SH-SY5Y (cell line): ENCODE results near the gene COQ8A.

Experiments
- GATA2 ChIP-seq: IDR thresholded peaks from 2 replicates; pipeline ENCODE4 v1.6.1; 2011; ENCODE audit warnings: mild to moderate bottlenecking, low read depth, low read length
- GATA3 ChIP-seq: IDR thresholded peaks from 2 replicates; pipeline ENCODE4 v1.6.1; 2011; ENCODE audit warnings: low read depth, mild to moderate bottlenecking, low read length, moderate library complexity

GRCh38 chr1:226952118-226952441, 12.0 kb downstream of the COQ8A start:
- no peak for TF ChIP-seq GATA3
- TF ChIP-seq GATA2, result no peak
